Smooth muscle cell (in vitro differentiated cells): ENCODE measurements around the gene SCARB1. TPM values are rescaled to one million over a fixed set of nuclear protein-coding genes. Genes with fewer than 3 reads are reported as not detected.

ENCODE experiments used
- DNase-seq: peaks from one replicate; lab custom pipeline; 2025; ENCODE audit not compliant: unreplicated experiment; lab: John Stamatoyannopoulos, UW
- H2AFZ ChIP-seq: fragments of 200-600 bp; sonication (generic); 2 replicates; pipeline ENCODE4 v1.6.0; 2016; ENCODE audit warnings: antibody characterized with exemption, low read depth, mild to moderate bottlenecking
- H3F3A ChIP-seq: fragments of 200-600 bp; sonication (generic); 2 replicates; pipeline ENCODE4 v1.6.0; 2017; ENCODE audit warnings: antibody characterized with exemption, low read depth
- H3K27ac ChIP-seq: fragments of 200-600 bp; sonication (generic); 2 replicates; pipeline ENCODE4 v1.5.1; 2016; ENCODE audit warnings: low read depth, mild to moderate bottlenecking
- H3K27me3 ChIP-seq: fragments of 200-600 bp; sonication (generic); 2 replicates; pipeline ENCODE4 v1.6.1; 2016; ENCODE audit warnings: low read depth, mild to moderate bottlenecking
- H3K36me3 ChIP-seq: fragments of 200-600 bp; sonication (generic); 2 replicates; pipeline ENCODE4 v1.5.1; 2016; ENCODE audit warnings: low read depth
- H3K4me1 ChIP-seq: fragments of 200-600 bp; sonication (generic); 2 replicates; pipeline ENCODE4 v1.5.1; 2016; ENCODE audit warnings: low read depth
- H3K4me2 ChIP-seq: fragments of 200-600 bp; sonication (generic); 2 replicates; pipeline ENCODE4 v1.6.0; 2016; ENCODE audit warnings: mild to moderate bottlenecking
- H3K4me3 ChIP-seq: fragments of 200-600 bp; sonication (generic); 2 replicates; pipeline ENCODE4 v1.5.1; 2016; ENCODE audit warnings: mild to moderate bottlenecking
- H3K79me2 ChIP-seq: fragments of 200-600 bp; sonication (generic); 2 replicates; pipeline ENCODE4 v1.6.0; 2016; ENCODE audit warnings: low read depth, mild to moderate bottlenecking
- H3K9ac ChIP-seq: fragments of 200-600 bp; sonication (generic); 2 replicates; pipeline ENCODE4 v1.6.0; 2016; ENCODE audit warnings: low read depth
- H3K9me3 ChIP-seq: fragments of 200-600 bp; sonication (generic); replicated peaks from 2 replicates; pipeline ENCODE4 v1.5.1; 2016; ENCODE audit warnings: low read depth
- H4K20me1 ChIP-seq: fragments of 200-600 bp; sonication (generic); 2 replicates; pipeline ENCODE4 v1.6.0; 2016; ENCODE audit warnings: low read depth
- CTCF ChIP-seq: fragments of 200-600 bp; sonication (generic); IDR thresholded peaks from 2 replicates; pipeline ENCODE4 v1.5.1; 2017; ENCODE audit warnings: borderline replicate concordance, mild to moderate bottlenecking, antibody characterized with exemption; ENCODE audit not compliant: insufficient read depth, poor library complexity, severe bottlenecking
- WGBS: methylation state at CpG from one replicate; pipeline ENCODE4 v1.1.7; 2016; ENCODE audit warnings: low lambda C conversion rate; 5-methylcytosine and 5-hydroxymethylcytosine counted together
- polyA plus RNA-seq: library from polyadenylated mRNA; unstranded; fragments of >200 nt; fragmentation: Nextera tagmentation; extraction: Ambion mirVana; gene quantifications from 2 replicates; pipeline ENCODE4 v1.2.1, GENCODE V29; 2016
- total RNA-seq: library from RNA; depleted of rRNA; stranded (reverse); fragments of >200 nt; gene quantifications from 2 replicates; pipeline ENCODE4 v1.2.3, GENCODE V29; 2014

Gene SCARB1
- total and polyA plus RNA-seq, 2 experiments from 2014 or later, result 6.8 to 10.1 TPM

- Histone ChIP-seq H3K4me2 (peak overlapping the region; percentile 35), H3K4me3 (no peak overlapping the region), H3K9ac (no peak overlapping the region), H3K4me1 (peaks cover 18% of the 10 kb centered on the region), H3K27ac (peak overlapping the region; percentile 70), H3F3A (peaks cover 4% of the 10 kb centered on the region), H3K79me2 (no peaks in the 10 kb centered on the region), H4K20me1 (no peaks in the 10 kb centered on the region), H3K27me3 (no peaks in the 10 kb centered on the region), H3K36me3 (no peaks in the 10 kb centered on the region), H2AFZ (peak overlapping the region; percentile 37), H3K9me3 (no peaks in the 10 kb centered on the region)
- TF ChIP-seq CTCF, result no peak
- WGBS, result 41% methylated on average over 16 of the region's 16 CpGs
- peak; percentile 15 for DNase-seq
Measured at GRCh38 chr12:124837958-124838803, 25.5 kb downstream of the SCARB1 start.

GRCh38 chr12:124837249-124837897, 26.3 kb downstream of the SCARB1 start:
- Histone ChIP-seq H3K79me2 (no peaks in the 10 kb centered on the region), H3K36me3 (no peaks in the 10 kb centered on the region), H3K4me2 (no peak overlapping the region), H3K9me3 (no peaks in the 10 kb centered on the region), H3K27ac (peak overlapping the region; percentile 70), H3K27me3 (no peaks in the 10 kb centered on the region), H3F3A (peaks cover 4% of the 10 kb centered on the region), H3K9ac (no peak overlapping the region), H4K20me1 (no peaks in the 10 kb centered on the region), H2AFZ (no peak overlapping the region), H3K4me1 (peaks cover 14% of the 10 kb centered on the region), H3K4me3 (no peak overlapping the region)
- DNase-seq, result no peak
- TF ChIP-seq CTCF, result no peak
- WGBS, result 95% methylated on average over 4 of the region's 4 CpGs

- no peak for DNase-seq
- no peaks in the 10 kb centered on the region for H3K36me3 ChIP-seq
- H3K27me3 ChIP-seq, result no peaks in the 10 kb centered on the region
- H3K4me3 ChIP-seq, result no peak overlapping the region
- peaks cover 4% of the 10 kb centered on the region for H3F3A ChIP-seq
- H3K4me2 ChIP-seq, result no peak overlapping the region
- H3K9ac ChIP-seq, result no peak overlapping the region
- no peaks in the 10 kb centered on the region for H4K20me1 ChIP-seq
- TF ChIP-seq CTCF, result no peak
- H3K9me3 ChIP-seq, result no peaks in the 10 kb centered on the region
- peaks cover 10% of the 10 kb centered on the region for H3K4me1 ChIP-seq
- H3K79me2 ChIP-seq, result no peaks in the 10 kb centered on the region
- no peak overlapping the region for H2AFZ ChIP-seq
- WGBS, result over 99% methylated on average over 6 of the region's 6 CpGs
- H3K27ac ChIP-seq, result no peak overlapping the region
Measured at GRCh38 chr12:124836759-124837158, 26.9 kb downstream of the SCARB1 start.
